Neural crest cell (in vitro differentiated cells): ENCODE results near the gene BMP7. TPM values are rescaled to one million over a fixed set of nuclear protein-coding genes. Genes with fewer than 3 reads are reported as not detected.

ENCODE experiments used
- DNase-seq: peaks from one replicate; pipeline ENCODE4 v3.0.0; 2021; ENCODE audit warnings: low read depth, mixed read lengths, low spot score
- H3K27ac Mint-ChIP-seq: one replicate; pipeline ENCODE4 v1.8.0; 2021; ENCODE audit warnings: mild to moderate bottlenecking, mixed read lengths; ENCODE audit not compliant: unreplicated experiment
- H3K27me3 Mint-ChIP-seq: 2 replicates; pipeline ENCODE4 v1.8.0; 2021; ENCODE audit warnings: low read depth, mild to moderate bottlenecking, mixed read lengths
- H3K36me3 Mint-ChIP-seq: 2 replicates; pipeline ENCODE4 v1.8.0; 2021; ENCODE audit warnings: low read depth, mild to moderate bottlenecking, mixed read lengths
- H3K4me1 Mint-ChIP-seq: 2 replicates; pipeline ENCODE4 v1.8.0; 2021; ENCODE audit warnings: mixed read lengths
- H3K4me3 Mint-ChIP-seq: one replicate; pipeline ENCODE4 v1.8.0; 2021; ENCODE audit warnings: mild to moderate bottlenecking, mixed read lengths
- H3K9me3 Mint-ChIP-seq: 2 replicates; pipeline ENCODE4 v1.8.0; 2021; ENCODE audit warnings: mixed read lengths
- total RNA-seq: library from RNA; stranded (reverse); gene quantifications from 2 replicates; pipeline ENCODE4 v1.2.1, GENCODE V29; 2021
- TF ChIP-seq, protein P1 (sequence below): fragments of 200-600 bp; sonication (generic); conservative IDR thresholded peaks from 2 replicates; pipeline ENCODE4 v1.5.0; 2021; ENCODE audit warnings: antibody characterized with exemption, mild to moderate bottlenecking

The BMP7 gene
- total RNA-seq, 1 donor from 2014 or later = 13.8 TPM

GRCh38 chr20:57205606-57206219, 60.7 kb downstream of the BMP7 start:
- peaks cover 1% of the 10 kb centered on the region for H3K4me1 Mint-ChIP-seq
- no peaks in the 10 kb centered on the region for H3K27me3 Mint-ChIP-seq
- peak overlapping the region; percentile 3 for H3K27ac Mint-ChIP-seq
- H3K9me3 Mint-ChIP-seq = peaks cover 6% of the 10 kb centered on the region
- TF ChIP-seq, protein P1, sequence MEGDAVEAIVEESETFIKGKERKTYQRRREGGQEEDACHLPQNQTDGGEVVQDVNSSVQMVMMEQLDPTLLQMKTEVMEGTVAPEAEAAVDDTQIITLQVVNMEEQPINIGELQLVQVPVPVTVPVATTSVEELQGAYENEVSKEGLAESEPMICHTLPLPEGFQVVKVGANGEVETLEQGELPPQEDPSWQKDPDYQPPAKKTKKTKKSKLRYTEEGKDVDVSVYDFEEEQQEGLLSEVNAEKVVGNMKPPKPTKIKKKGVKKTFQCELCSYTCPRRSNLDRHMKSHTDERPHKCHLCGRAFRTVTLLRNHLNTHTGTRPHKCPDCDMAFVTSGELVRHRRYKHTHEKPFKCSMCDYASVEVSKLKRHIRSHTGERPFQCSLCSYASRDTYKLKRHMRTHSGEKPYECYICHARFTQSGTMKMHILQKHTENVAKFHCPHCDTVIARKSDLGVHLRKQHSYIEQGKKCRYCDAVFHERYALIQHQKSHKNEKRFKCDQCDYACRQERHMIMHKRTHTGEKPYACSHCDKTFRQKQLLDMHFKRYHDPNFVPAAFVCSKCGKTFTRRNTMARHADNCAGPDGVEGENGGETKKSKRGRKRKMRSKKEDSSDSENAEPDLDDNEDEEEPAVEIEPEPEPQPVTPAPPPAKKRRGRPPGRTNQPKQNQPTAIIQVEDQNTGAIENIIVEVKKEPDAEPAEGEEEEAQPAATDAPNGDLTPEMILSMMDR = no peak
- H3K36me3 Mint-ChIP-seq = no peaks in the 10 kb centered on the region
- no peak for DNase-seq
- no peak overlapping the region for H3K4me3 Mint-ChIP-seq

- no peak overlapping the region for H3K4me3 Mint-ChIP-seq
Measured at GRCh38 chr20:57203986-57204385, 62.5 kb downstream of the BMP7 start.

DNA sequence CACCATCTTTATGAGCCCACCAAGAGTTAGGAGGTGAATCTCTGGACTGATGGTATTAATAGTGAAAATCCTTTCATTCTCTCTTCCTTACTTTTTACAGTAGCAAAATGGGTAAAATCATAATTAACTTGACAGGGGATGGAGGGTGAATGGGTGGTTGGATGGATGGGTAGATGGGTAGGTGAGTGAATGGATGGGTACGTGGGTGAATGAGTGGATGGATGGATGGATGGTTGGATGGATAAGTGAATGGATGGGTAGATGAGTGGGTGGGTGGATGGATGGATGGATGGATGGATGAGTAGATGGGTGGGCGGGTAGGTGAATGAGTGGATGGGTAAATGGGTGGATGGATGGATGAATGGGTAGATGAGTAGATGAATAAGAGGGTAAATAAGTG, 63.2 kb downstream of the BMP7 start:
- no peaks in the 10 kb centered on the region for H3K27me3 Mint-ChIP-seq
- peaks cover 6% of the 10 kb centered on the region for H3K9me3 Mint-ChIP-seq
- TF ChIP-seq, protein P1 = no peak
- H3K4me3 Mint-ChIP-seq = no peak overlapping the region
- H3K27ac Mint-ChIP-seq = no peak overlapping the region
- no peak for DNase-seq
- H3K4me1 Mint-ChIP-seq = peaks cover 4% of the 10 kb centered on the region
- H3K36me3 Mint-ChIP-seq = no peaks in the 10 kb centered on the region

More at GRCh38 chr20:57203986-57204385, 62.5 kb downstream of the BMP7 start:
- H3K27me3 Mint-ChIP-seq = no peaks in the 10 kb centered on the region
- H3K4me1 Mint-ChIP-seq = no peaks in the 10 kb centered on the region
- peaks cover 6% of the 10 kb centered on the region for H3K9me3 Mint-ChIP-seq
- TF ChIP-seq, protein P1 = no peak
- DNase-seq = no peak
- no peaks in the 10 kb centered on the region for H3K36me3 Mint-ChIP-seq
- no peak overlapping the region for H3K27ac Mint-ChIP-seq

- no peak overlapping the region for H3K4me3 Mint-ChIP-seq
- no peaks in the 10 kb centered on the region for H3K27me3 Mint-ChIP-seq
- peaks cover 11% of the 10 kb centered on the region for H3K4me1 Mint-ChIP-seq
- TF ChIP-seq, protein P1 = no peak
- DNase-seq = no peak
- H3K36me3 Mint-ChIP-seq = no peaks in the 10 kb centered on the region
- peaks cover 4% of the 10 kb centered on the region for H3K9me3 Mint-ChIP-seq
- H3K27ac Mint-ChIP-seq = no peak overlapping the region
Measured at GRCh38 chr20:57202309-57202708, 64.1 kb downstream of the BMP7 start.

DNA sequence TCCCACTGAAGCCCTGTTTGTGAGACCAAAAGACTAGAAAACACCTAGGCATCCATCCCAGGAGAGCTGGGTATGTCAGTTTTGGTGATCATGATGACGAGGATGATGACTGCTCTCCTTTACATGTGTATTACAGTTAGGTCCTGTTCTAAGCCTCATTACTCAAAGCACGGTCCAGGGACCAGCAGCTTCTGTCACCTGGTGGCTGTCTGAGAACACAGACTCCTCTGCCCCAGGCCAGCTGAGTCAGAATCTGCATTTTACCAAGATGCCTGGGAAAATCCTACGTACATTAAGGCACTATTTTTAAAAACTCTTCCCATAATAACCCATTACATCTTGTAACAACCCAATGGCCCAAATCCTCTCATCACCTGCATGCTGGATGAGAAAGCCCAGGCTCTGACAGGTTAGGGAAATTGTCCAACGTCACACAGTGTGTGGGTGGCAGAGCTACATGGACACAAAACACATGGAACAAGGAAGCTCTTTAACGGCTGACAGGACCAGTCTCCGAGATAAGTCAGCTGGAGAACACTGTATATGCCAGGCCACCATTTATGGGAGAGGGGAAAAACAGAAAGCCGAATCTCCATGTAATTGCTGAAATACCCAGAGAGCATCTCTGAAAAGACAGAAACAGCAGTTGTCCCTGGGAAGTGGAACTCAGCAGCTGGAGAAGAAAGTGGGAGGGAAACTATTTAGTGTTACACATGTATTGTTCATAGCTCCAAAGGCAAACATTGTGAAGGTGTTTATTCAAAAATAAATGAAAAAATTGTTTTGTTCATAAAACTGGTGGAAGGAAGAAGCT, 65.4 kb downstream of the BMP7 start:
- H3K27me3 Mint-ChIP-seq = no peaks in the 10 kb centered on the region
- H3K4me1 Mint-ChIP-seq = peaks cover 11% of the 10 kb centered on the region
- H3K27ac Mint-ChIP-seq = peak overlapping the region; percentile 60
- TF ChIP-seq, protein P1 = no peak
- H3K9me3 Mint-ChIP-seq = no peaks in the 10 kb centered on the region
- no peak for DNase-seq
- no peak overlapping the region for H3K4me3 Mint-ChIP-seq
- no peaks in the 10 kb centered on the region for H3K36me3 Mint-ChIP-seq
